AG04450 (cell line): Measurements from ENCODE around the gene AOAH. TPM values are rescaled to one million over a fixed set of nuclear protein-coding genes. Genes with fewer than 3 reads are reported as not detected.

Experiments
- CTCF ChIA-PET: fragments of 300-600, 350-600 bp; formaldehyde crosslinking; extraction: SDS; loops from one replicate; lab custom pipeline; 2022; ENCODE audit warnings: antibody characterized with exemption, inconsistent platforms; lab: Charles Lee
- POLR2A ChIA-PET: fragments of 350-600 bp; formaldehyde crosslinking; extraction: SDS; loops from one replicate; lab custom pipeline; 2021; ENCODE audit warnings: antibody characterized with exemption, inconsistent platforms; lab: Yijun Ruan, JAX
- DNase-seq: peaks from one replicate; pipeline ENCODE4 v3.0.0-alpha.2; 2011; ENCODE audit warnings: low read depth, low spot score
- H3K27ac ChIP-seq: one replicate; pipeline ENCODE4 v1.5.1; 2012; ENCODE audit warnings: low read depth, low read length, control low read depth
- H3K27me3 ChIP-seq: one replicate; pipeline ENCODE4 v1.6.0; 2012; ENCODE audit warnings: low read length; ENCODE audit not compliant: control insufficient read depth, insufficient read depth
- H3K4me3 ChIP-seq: 2 replicates; pipeline ENCODE4 v1.5.1; 2011; ENCODE audit warnings: mild to moderate bottlenecking, low read depth, low read length, control low read depth
- H3K9me3 ChIP-seq: 2 replicates; pipeline ENCODE4 v1.5.1; 2012; ENCODE audit warnings: low read length; ENCODE audit not compliant: control insufficient read depth, insufficient read depth
- CTCF ChIP-seq: IDR thresholded peaks from 2 replicates; pipeline ENCODE4 v1.5.1; 2011; ENCODE audit warnings: low read depth, low read length, control low read depth, inconsistent platforms
- polyA plus RNA-seq: library from polyadenylated mRNA; depleted of rRNA; stranded (reverse); fragments of >200 nt; gene quantifications from 2 replicates; pipeline ENCODE4 v1.2.3, GENCODE V29; 2011

Gene AOAH
- polyA plus RNA-seq, 1 experiment = not detected

GRCh38 chr7:36597090-36597773 lies 127.1 kb downstream of the AOAH start:
- no peak overlapping the region for H3K4me3 ChIP-seq
- POLR2A ChIA-PET = no interaction called here
- CTCF ChIA-PET = interaction anchor here (0.6 kb wide), 1 partner anchor 10 kb away, joined by 5 read pairs; no protein-coding TSS in a partner anchor
- DNase-seq = no peak
- TF ChIP-seq CTCF = no peak
- H3K9me3 ChIP-seq = no peaks in the 10 kb centered on the region
- no peak overlapping the region for H3K27ac ChIP-seq
- no peaks in the 10 kb centered on the region for H3K27me3 ChIP-seq

GRCh38 chr7:36594445-36594844 lies 129.8 kb downstream of the AOAH start:
- ChIA-PET CTCF (interaction anchor here (0.6 kb wide), 1 partner anchor 50 kb away, joined by 4 read pairs; no protein-coding TSS in a partner anchor), POLR2A (no interaction called here)
- no peak overlapping the region for H3K4me3 ChIP-seq
- TF ChIP-seq CTCF = no peak
- H3K9me3 ChIP-seq = no peaks in the 10 kb centered on the region
- H3K27me3 ChIP-seq = no peaks in the 10 kb centered on the region
- H3K27ac ChIP-seq = no peak overlapping the region
- DNase-seq = no peak

GRCh38 chr7:36591636-36592035 lies 132.7 kb downstream of the AOAH start:
- Histone ChIP-seq H3K9me3 (no peaks in the 10 kb centered on the region), H3K27me3 (no peaks in the 10 kb centered on the region), H3K27ac (no peak overlapping the region), H3K4me3 (no peak overlapping the region)
- CTCF ChIA-PET = no interaction called here
- DNase-seq = no peak
- TF ChIP-seq CTCF = no peak
- POLR2A ChIA-PET = no interaction called here

GRCh38 chr7:36589391-36589790 lies 134.9 kb downstream of the AOAH start:
- DNase-seq = no peak
- no peak for TF ChIP-seq CTCF
- H3K27ac ChIP-seq = no peak overlapping the region
- ChIA-PET CTCF (no interaction called here), POLR2A (no interaction called here)
- no peaks in the 10 kb centered on the region for H3K9me3 ChIP-seq
- no peak overlapping the region for H3K4me3 ChIP-seq
- H3K27me3 ChIP-seq = no peaks in the 10 kb centered on the region

GRCh38 chr7:36583318-36583717 lies 141.0 kb downstream of the AOAH start:
- TF ChIP-seq CTCF = no peak
- POLR2A ChIA-PET = no interaction called here
- no peaks in the 10 kb centered on the region for H3K27me3 ChIP-seq
- no peak overlapping the region for H3K27ac ChIP-seq
- CTCF ChIA-PET = interaction anchor here (1.2 kb wide), 1 partner anchor 96 kb away, joined by 5 read pairs; no protein-coding TSS in a partner anchor
- no peak overlapping the region for H3K4me3 ChIP-seq
- no peaks in the 10 kb centered on the region for H3K9me3 ChIP-seq
- DNase-seq = no peak
